Ishikawa (cell line): ENCODE data around the gene AHSP.

Experiments used
- CEBPB ChIP-seq: IDR thresholded peaks from 2 replicates; pipeline ENCODE4 v1.6.1; 2012
- CREB1 ChIP-seq: IDR thresholded peaks from 2 replicates; pipeline ENCODE4 v1.6.1; 2012; ENCODE audit warnings: low read depth
- EGR1 ChIP-seq: IDR thresholded peaks from 2 replicates; pipeline ENCODE4 v1.6.1; 2012
- EP300 ChIP-seq: IDR thresholded peaks from 2 replicates; pipeline ENCODE4 v1.6.1; 2012; ENCODE audit warnings: borderline replicate concordance
- FOXM1 ChIP-seq: IDR thresholded peaks from 2 replicates; pipeline ENCODE4 v1.6.1; 2012; ENCODE audit warnings: low read depth, borderline replicate concordance
- MAX ChIP-seq: IDR thresholded peaks from 2 replicates; pipeline ENCODE4 v1.6.1; 2012
- NFIC ChIP-seq: IDR thresholded peaks from 2 replicates; pipeline ENCODE4 v1.6.1; 2012
- RAD21 ChIP-seq: IDR thresholded peaks from 2 replicates; pipeline ENCODE4 v1.6.1; 2012; ENCODE audit warnings: low read depth
- REST ChIP-seq: IDR thresholded peaks from 2 replicates; pipeline ENCODE4 v1.6.1; 2012; ENCODE audit warnings: low read depth, mild to moderate bottlenecking
- TAF1 ChIP-seq: IDR thresholded peaks from 2 replicates; pipeline ENCODE4 v1.6.1; 2012; ENCODE audit warnings: low read depth, mild to moderate bottlenecking
- TCF12 ChIP-seq: IDR thresholded peaks from 2 replicates; pipeline ENCODE4 v1.6.1; 2012; ENCODE audit warnings: low read depth
- TEAD4 ChIP-seq: IDR thresholded peaks from 2 replicates; pipeline ENCODE4 v1.6.1; 2012
- USF1 ChIP-seq: IDR thresholded peaks from 2 replicates; pipeline ENCODE4 v1.6.1; 2012
- YY1 ChIP-seq: IDR thresholded peaks from 2 replicates; pipeline ENCODE4 v1.6.1; 2012; ENCODE audit warnings: low read depth
- ZBTB7A ChIP-seq: IDR thresholded peaks from 2 replicates; pipeline ENCODE4 v1.6.1; 2012; ENCODE audit warnings: low read depth

Gene AHSP

GRCh38 chr16:31532896-31533295 is 5.2 kb downstream of the AHSP start:
- TF ChIP-seq EP300 (no peak), FOXM1 (no peak), TEAD4 (no peak), CEBPB (no peak), USF1 (no peak), TAF1 (no peak), CREB1 (no peak), TCF12 (no peak), MAX (no peak), REST (no peak), EGR1 (no peak), NFIC (no peak), RAD21 (no peak), YY1 (no peak), ZBTB7A (no peak)

GRCh38 chr16:31535737-31536136 is 8.0 kb downstream of the AHSP start:
- no peak for TF ChIP-seq TEAD4
- no peak for TF ChIP-seq TCF12
- no peak for TF ChIP-seq CREB1
- no peak for TF ChIP-seq NFIC
- TF ChIP-seq MAX: no peak
- no peak for TF ChIP-seq EP300
- no peak for TF ChIP-seq CEBPB
- no peak for TF ChIP-seq USF1

GRCh38 chr16:31536804-31537361 is 9.2 kb downstream of the AHSP start:
- TF ChIP-seq NFIC (no peak), RAD21 (no peak)

- TF ChIP-seq USF1: no peak
- TF ChIP-seq EGR1: no peak
- no peak for TF ChIP-seq TCF12
- no peak for TF ChIP-seq CREB1
- no peak for TF ChIP-seq NFIC
- TF ChIP-seq ZBTB7A: no peak
- TF ChIP-seq FOXM1: no peak
- TF ChIP-seq RAD21: no peak
- TF ChIP-seq REST: no peak
- TF ChIP-seq TAF1: no peak
- no peak for TF ChIP-seq CEBPB
- TF ChIP-seq TEAD4: no peak
- no peak for TF ChIP-seq YY1
- TF ChIP-seq MAX: no peak
- TF ChIP-seq EP300: no peak
Measured at GRCh38 chr16:31537362-31538242, 9.9 kb downstream of the AHSP start.

- TF ChIP-seq USF1: no peak
- TF ChIP-seq EP300: no peak
- TF ChIP-seq REST: no peak
- no peak for TF ChIP-seq TAF1
- no peak for TF ChIP-seq TCF12
- no peak for TF ChIP-seq NFIC
Measured at GRCh38 chr16:31542763-31543162, 15.1 kb downstream of the AHSP start.
